ENCODE data around the gene CTTNBP2NL.

DNA sequence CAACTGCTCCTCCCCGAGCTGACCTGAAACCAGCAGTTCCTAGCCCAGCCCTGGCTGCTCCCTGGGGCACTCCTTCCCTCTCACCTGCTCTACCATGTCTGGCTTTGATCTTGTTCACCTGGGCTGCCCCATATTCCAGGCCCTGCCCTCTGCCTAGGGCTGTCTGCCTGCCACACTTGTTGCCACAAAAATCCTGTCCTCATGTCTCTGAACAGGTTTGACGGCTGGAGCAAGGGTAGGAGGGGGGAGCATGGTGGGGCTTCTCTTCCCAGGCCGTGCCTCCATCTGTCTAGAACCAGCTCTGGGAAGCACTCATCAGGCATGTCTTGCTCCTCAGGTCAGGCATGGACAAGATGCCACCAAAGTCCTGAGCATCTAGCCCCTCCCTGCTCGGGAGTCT is 68.5 kb downstream of the CTTNBP2NL start:
- TF ChIP-seq, protein P1, sequence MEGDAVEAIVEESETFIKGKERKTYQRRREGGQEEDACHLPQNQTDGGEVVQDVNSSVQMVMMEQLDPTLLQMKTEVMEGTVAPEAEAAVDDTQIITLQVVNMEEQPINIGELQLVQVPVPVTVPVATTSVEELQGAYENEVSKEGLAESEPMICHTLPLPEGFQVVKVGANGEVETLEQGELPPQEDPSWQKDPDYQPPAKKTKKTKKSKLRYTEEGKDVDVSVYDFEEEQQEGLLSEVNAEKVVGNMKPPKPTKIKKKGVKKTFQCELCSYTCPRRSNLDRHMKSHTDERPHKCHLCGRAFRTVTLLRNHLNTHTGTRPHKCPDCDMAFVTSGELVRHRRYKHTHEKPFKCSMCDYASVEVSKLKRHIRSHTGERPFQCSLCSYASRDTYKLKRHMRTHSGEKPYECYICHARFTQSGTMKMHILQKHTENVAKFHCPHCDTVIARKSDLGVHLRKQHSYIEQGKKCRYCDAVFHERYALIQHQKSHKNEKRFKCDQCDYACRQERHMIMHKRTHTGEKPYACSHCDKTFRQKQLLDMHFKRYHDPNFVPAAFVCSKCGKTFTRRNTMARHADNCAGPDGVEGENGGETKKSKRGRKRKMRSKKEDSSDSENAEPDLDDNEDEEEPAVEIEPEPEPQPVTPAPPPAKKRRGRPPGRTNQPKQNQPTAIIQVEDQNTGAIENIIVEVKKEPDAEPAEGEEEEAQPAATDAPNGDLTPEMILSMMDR (IDR thresholded peaks at IDR 0.05) = no peak
- no peak for TF ChIP-seq POLR2A (IDR thresholded peaks at IDR 0.05)
